CD1c-positive myeloid dendritic cell (primary cell): ENCODE measurements around the gene TMEM114.
"Not testable (repeated sequence)": the region's sequence is repeated elsewhere in the genome, so short reads cannot be mapped to it uniquely, and the experiment has no call there.

Experiments used
- DNase-seq: peaks from one replicate; pipeline ENCODE4 v3.0.0-alpha.2; 2016; ENCODE audit errors: extremely low spot score

TMEM114 gene

DNA sequence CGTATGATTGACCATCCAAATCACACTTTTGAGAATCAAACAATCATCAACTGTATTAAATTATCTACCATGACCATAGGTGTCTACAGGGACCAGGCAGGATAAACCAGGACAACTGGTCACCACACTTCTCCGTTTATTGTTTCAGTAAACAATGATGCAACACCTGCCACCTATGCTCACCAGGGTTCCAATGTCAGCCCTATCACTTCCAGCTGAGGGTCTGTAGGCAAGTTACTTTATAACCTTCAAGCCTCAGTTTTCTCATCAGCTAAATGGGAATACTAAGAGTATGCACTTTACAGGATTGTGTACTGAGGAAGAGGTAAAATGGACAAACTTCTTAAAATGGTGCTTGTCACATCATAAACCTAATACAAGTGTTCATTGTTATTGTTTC, 14.9 kb downstream of the TMEM114 start:
- no peak for DNase-seq

DNA sequence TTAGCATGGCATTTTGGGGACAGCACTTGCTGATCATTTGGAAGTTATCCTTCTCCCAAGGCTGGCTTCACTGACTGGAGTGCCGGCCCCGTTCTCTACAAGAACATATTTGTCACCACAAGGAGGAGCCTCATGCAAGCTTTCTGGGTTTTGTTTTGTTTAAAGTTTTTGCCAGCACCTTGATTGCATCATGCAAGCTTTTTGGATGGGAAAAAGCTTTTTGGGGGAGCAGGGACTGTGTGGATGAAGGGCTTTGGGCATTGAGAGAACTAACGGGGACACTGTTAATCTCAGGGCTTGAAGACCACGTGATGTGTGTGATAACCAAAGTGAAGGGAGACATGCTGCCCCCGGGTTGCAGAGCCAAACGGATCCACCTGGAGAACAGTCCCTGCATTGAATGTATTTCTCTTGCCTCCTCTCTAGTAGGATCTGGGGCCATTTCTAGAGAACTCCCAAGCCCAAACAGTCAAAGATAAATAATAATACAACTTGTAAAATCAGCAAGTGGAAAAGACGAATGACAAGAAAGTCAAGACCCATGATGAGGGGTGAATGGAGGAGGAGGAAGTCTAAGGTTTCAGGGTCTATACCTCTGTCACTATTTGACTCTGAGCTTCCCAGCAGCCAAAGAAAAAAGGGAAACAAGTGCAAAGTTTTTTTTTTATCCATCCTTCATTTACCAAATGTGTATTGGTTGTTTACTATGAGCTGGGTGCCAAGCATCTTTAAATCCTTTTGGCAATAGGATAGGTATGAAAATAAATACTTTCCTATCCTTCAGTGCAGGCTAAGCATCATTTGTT, 17.2 kb downstream of the TMEM114 start:
- DNase-seq = peak; percentile 38

DNA sequence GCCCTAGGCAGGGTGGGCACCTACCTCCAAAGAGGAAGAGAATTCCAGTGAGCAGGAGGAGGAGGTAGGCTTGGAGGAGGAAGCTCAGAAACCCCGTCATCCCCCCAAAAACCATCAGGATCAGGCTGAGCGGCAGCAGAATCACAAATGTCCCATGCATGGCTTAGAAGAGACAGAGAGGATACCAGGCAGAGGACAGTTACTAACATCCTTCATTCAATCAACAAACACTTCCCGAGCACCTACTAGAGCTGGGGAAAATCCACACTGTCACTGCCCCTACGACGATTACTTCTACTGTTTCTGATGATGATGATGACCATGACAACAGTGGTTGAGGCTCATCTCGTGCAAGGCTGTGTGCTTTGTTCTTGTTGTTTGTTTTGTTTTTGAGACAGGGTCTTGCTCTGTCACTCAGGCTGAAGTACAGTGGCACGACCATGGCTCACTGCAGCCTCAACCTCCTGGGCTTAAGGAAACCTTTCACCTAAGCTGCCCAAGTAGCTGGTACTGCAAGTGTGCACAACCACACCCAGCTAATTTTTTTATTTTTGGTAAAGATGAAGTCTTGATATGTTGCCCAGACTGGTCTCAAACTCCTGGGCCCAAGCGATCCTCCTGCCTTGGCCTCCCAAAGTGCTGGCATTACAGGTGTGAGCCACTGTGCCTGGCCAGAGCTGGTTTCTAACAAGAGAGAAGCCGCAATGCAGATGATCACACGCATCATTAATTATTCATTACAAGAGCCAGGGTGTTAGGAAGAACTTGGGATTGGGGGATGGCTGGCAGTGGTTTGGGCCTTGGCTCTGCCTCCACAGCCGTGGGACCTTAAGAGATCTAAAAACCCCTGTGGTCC, 18.0 kb downstream of the TMEM114 start:
- no peak for DNase-seq

DNA sequence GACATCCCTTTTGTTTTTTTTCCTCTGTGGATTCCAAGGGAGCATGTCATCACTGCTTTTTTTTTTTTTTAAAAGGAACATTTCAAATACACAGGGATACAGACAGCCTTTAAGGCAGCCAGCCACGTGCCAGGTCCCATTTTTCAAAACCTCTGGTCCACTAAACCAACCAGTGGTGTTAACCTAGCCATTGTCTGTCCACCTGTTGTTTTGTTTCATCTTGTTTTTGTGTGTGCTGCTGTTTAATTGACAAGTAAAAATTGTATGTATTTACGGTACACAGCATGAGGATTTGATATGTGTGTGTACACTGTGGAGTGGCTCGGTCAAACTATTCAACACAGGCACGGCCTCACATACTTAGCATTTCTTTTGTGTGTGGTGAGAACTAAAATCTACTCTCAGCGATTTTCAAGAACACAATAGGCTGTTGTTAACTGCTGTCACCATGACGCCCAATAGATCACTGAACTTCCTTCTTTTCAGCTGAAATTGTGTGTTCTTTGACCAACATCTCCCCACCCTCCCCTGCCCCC, 19.2 kb downstream of the TMEM114 start:
- peak; percentile 43 for DNase-seq

DNA sequence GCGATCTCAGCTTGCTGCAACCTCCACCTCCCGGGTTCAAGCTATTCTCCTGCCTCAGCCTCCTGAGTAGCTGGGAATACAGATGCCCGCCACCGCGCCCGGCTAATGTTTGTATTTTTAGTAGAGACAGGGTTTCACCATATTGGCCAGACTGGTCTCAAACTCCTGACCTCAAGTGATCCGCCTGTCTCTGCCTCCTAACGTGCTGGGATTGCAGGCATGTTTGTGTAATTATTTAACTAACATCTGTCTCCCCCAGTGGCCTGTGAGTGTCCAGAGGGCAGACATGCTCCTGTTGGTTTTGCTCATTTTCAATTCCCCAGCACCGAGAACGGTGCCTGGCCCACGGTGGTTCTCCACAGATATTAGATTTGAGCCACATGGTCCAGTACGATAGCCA, 19.9 kb downstream of the TMEM114 start:
- DNase-seq = not testable (repeated sequence)

DNA sequence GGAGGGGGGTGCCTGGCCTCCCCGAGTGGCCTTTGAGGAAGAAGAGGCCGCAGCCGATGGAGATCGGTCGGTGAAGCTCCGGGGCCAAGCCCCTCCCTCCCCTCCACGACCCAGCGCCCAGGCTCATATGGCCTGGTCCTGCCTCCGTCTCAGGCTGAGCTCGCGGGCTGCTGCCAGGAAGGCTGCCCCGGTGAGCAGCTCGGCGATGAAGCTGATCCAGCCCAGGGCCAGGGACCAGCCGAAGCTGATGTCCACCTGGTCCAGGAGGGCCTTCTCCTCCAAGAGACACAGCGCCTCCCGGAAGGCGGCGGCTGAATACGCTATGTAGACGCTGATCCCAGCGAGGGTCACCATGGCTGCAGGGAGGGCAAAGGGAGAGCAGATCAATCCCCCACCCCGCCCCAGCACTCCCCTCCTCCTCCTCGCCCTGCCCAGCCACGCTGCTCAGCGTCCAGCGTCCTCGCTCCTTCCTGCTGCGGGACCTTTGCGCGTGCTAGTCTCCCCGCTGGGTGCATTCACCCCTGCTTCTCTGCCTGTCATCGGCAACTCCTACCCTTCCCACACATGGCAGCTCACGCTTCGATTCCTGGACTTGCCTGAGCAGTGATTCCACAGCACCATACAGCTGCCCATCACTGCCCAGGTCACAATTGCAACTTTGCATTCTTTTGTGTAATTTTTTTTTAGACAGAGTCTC, 20.5 kb downstream of the TMEM114 start:
- no peak for DNase-seq

DNA sequence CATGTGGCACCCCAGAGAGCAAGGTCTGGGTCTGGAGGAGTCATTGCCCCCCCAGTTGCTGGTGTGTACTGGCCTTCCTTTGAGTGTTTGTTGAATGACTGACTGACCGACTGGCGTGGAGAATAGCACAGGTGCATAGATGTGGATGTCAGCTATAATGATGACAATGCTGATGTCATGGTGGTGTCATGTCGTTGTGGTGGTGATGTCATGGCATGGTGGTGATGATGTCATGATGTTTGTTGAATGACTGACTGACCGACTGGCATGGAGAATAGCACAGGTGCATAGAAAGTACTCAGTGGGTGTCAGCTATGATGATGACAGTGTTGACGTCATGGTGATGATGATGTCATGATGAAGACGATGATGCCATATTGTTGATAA, 22.1 kb downstream of the TMEM114 start:
- no peak for DNase-seq

DNA sequence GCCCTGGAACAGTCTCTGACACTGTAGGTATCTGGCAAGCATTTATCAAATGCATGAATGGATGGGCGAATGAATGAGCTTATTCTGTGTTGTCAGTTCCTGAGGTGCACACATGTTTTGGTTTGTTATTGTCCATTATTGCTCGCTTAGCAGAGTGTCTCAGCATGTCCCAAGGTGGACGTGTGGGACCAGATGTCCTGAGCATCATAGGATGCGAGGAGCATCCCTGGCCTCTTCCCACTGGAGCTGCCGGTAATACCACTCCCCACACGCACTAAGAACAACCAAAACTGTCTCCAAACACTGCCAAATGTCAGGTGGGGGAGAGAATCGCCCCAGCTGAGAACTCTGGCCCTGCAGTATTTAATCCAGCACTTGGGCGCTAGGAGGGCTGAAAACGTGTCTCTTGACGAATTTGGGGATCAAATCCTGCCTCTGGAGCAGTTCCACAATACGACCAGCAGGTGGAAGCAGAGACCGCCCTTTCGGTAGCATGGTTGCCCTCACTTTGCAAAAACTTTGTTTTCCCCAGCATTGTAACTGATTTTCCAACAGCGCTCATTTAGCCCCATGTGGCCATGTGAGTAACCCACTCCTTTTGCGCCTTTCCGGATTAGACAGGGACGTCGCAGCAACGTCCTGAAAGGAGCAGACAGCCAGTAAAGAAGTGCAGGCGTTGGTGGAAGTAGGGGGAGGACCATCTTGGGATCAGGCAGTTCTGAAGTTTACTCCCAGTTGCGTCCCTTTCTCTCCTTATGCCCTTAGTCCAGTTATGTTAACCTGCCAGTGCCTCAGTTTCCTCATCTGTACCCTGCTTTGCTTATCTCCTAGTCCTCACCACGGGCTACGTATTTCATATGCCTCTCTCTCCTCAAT, 22.7 kb downstream of the TMEM114 start:
- peak; percentile 96 for DNase-seq

DNA sequence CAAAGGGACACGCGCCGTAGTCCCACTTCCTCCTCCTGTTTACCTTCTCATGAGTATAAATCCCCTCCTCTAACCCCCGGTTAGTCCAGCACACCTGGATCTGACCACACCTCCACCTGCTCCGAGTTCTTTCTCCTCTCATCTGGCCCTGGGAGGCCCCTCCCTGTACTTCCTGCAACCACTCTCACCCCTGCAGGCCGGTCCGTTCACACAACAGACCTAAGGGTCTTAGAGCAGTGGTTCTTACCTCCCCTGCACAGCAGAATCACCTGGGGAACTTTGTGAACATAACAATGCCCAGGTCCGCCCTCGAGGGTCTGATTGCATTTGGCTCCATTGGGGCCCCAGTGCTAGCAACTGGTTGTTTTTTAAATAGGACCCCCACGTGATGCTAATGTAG, 24.8 kb downstream of the TMEM114 start:
- DNase-seq = no peak

DNA sequence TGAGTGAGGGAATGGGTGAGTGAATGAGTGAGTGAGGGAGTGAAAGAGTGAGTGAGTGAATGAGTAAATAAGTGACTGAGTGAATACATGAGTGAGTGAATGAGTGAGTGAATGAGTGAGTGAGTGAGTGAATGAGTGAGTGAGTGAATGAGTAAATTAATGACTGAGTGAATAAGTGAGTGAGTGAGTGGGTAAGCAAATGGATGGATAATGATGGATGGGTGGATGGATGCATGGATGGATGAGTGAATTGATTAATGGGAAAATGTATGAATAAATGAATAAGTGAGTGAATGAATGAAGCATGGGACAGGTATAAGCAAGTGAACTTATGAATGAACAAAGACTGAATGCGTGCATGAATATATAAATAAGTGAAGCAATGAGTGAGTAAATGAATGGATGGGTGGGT, 25.4 kb downstream of the TMEM114 start:
- no peak for DNase-seq

DNA sequence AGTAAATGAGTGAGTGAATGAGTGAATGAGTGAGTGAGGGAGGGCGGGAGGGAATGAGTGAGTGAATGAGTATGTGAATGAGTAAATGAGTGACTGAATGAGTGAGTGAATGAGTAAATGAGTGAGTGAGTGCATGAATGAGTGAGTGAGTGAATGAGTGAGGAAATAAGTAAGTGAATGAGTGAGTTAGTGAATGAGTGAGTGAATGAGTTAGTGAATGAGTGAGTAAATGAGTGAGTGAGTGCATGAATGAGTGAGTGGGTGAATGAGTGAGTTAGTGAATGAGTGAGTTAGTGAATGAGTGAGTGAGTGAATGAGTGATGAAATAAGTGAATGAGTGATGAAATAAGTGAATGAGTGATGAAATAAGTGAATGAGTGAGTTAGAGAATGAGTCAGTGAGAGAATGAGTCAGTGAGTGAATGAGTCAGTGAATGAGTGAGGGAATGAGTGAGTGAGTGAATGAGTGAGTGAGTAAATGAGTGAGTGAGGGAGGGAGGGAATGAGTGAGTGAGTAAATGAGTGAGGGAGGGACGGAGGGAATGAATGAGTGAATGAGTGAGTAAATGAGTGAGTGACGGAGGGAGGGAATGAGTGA, 26.3 kb downstream of the TMEM114 start:
- not testable (repeated sequence) for DNase-seq

DNA sequence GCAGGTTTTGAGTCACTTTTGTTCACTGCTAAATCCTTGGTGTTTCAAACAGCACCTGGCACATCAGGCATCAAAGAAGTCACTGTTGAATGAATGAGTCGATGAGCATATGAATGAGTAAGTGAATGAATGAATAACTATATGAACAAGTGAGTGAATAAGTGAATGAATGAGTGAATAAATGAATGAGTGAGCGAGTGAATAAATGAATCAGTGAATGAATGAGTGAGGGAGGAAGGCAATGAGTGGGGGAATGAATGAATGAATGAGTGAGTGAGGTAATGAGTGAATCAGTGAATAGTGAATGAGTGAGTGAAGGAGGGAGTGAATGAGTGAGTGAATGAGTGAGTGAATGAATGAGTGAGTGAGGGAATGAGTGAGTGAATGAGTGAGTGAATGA, 28.8 kb downstream of the TMEM114 start:
- no peak for DNase-seq

DNA sequence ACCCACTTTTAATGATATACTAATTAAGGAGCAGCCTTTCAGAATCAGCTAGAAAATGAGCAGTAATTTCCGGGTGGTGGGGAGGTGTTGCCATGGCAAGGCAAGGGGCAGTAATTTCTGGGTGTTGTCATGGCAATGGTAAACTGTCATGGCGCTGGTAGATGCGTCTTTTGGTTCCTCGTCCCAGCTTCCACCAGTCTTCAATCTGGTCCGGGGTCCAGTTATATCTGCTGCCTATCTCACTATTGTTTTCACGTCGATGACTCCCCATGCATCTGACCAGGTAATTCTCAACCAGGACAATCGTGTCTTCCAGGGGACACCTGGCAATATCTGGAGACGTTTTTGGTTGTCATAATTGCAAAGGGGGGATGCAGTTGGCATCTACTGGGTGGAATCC, 34.9 kb downstream of the TMEM114 start:
- DNase-seq = no peak

DNA sequence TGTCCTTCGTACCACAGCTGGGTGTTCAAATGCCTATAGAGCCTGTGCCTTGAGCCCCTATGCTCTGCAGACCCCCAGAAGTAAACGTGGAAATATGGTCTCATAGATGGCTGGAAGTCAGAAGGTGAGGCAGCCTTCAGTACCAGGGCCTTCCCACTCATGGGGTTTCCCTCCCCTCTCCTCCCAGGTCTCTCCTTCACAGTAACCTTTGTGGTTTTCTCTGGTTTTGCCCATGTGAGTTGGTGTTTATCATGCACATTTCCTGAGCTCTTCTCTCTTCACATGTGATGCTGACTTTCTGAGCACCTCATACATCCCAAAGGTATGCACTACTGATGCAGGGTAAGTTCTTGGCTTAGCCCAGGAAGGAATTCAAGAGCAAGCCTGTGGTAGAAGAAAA, 35.4 kb downstream of the TMEM114 start:
- no peak for DNase-seq

DNA sequence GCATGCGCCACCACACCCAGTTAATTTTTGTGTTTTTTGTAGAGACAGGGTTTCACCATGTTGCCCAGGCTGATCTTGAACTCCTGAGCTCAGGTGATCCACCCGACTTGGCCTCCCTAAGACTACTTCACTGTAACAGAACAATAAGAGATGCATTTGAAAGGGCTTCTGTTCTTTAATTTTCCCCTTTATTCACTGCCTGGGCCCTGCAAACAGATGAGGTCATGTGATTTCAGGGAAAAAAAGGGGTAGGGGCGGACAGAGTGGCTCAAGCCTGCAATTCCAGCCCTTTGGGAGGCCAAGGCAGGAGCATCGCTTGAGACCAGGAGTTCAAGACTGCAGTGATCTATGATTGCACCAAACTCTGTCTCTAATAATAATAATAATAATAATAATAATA, 36.3 kb downstream of the TMEM114 start:
- DNase-seq = no peak

DNA sequence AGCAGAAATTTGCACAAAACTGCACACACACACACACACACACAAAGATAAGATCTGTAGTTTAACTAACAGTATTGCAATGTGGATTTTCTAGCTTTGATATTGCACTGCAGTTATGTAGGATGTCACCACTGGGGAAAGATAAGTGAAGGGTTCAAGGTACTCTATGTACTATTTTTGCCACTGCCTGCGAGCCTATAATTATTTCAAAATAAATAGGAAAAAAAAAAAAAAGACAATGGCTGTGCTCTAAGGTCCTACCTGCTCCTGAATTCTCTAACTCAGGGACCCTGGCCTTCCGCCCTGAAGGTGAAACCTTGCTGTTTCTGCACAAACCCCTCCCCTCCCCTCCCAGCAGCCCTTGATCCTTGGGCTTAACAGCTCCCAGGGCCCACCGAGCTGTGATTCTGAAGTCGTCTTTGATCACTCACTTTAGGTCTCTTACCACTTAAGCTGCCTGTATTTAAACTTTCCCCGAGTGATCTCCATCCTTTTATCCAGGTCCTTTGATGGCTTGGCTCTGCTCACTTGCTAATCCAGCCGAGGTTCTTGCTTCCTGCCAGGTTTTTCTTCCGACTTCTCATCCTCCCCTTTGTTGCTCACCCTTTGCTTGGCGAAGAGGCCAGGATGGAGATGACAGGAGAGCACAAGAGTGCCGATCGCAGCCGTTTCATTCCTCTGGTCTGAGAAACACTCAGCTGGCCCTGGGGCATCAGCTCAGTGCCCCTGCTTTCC, 37.7 kb downstream of the TMEM114 start:
- DNase-seq = no peak

DNA sequence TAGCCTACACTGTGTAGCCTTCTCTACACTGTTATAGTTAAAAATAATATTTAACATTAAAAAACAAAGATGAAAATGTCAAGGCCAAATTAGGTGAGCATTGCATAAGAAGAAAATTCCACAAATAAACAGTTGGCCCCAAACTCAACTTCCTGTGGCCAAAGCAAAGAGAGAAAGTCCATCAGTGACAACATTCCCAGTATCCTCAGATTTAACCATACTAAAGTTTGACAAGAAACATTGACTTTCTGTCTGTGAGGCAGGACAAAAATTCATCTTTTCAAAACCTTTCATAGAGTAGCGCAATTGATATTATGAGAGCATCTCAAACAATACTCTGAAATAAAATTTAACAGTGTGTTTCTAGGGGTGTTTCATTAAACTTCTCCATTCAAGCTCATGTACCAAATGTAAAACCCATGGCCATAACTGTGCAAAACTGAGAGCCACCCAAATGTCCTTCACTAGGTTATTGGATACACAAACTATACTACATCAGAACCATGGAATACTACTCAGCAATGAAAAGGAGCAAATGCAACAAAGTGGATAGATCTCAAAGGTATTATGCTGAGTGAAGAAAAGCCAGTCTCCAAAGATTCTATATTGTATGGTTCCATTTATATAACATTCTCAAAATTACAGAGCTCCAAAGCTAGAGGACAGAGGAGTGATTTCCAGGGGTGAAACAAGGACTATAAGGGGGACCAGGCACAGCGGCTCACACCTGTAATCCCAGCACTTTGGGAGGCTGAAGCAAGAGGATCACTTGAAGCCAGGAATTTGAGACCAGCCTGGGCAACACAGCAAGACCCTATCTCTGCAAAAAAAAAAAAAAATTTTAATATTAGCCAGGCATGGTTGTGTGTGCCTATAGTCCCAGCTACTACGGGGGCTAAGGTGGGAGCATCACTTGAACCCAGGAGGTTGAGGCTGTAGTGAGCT, 38.7 kb downstream of the TMEM114 start:
- no peak for DNase-seq

DNA sequence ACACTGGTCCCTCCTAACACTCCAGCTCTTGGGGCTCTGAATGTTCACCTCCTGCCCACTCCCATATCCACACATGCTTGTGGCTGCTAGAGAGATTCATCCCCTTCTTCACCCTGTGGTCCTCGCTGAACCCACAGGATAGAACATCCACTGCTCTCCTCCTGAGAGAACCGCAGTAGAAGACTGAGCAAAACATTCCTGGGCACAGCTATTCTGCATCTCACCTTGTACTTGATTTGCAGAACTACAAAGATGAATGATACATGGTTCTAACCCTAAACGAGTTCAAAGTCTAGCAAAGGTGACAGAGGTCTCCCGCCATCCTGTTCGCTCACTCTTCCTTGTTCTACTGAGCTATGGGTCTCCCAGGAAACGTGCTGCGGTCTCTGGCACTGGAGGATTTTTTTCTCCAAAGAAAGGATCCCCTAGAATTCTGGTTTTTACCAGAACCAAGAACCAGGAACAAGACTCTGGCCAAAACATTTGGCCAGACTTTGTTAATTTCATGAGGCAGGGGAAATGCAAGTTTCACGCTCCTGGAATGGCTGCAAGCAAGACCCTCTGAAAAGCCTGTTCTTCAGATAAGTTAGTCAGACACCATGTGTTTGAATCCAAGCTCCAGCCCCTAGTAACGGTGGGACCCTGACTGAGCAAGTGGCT, 39.5 kb downstream of the TMEM114 start:
- DNase-seq = no peak
